A549 (cell line): ENCODE data around the gene TBC1D16. TPM values are rescaled to one million over a fixed set of nuclear protein-coding genes. Genes with fewer than 3 reads are reported as not detected.

Experiments
- ATAC-seq, 2 experiments: fragments of 200-7000 bp in 1 of 2; fragments of >200 bp in 1 of 2; cut with Nextera tagmentation in 1 of 2; cut with Tn5 transposase in 1 of 2; 3 replicates each; pipeline versions ENCODE4 v1.8.0 to v1.9.1; 2018 to 2020; ENCODE audit warnings: mild to moderate bottlenecking in 1 of 2, moderate library complexity in 1 of 2
- CTCF ChIA-PET: fragments of 300-600 bp; sonication (Branson Sonifier 250); formaldehyde crosslinking; extraction: SDS; loops from one replicate; lab custom pipeline; 2021; ENCODE audit warnings: antibody characterized with exemption, inconsistent platforms; lab: Yijun Ruan, JAX
- POLR2A ChIA-PET: fragments of 350-600 bp; formaldehyde crosslinking; extraction: SDS; loops from one replicate; lab custom pipeline; 2021; ENCODE audit warnings: antibody characterized with exemption, inconsistent platforms; lab: Yijun Ruan, JAX
- DNase-seq, 2 experiments: peaks; one replicate each; pipeline versions ENCODE4 v3.0.0 to v3.0.0-alpha.2; 2011 to 2016; ENCODE audit warnings: low read depth in 1 of 2, low spot score in 1 of 2
- FAIRE-seq: peaks from 2 replicates; lab custom pipeline; 2011; peaks lifted over from hg19 to GRCh38; lab: Jason Lieb, UNC
- H3K27ac ChIP-seq, 2 experiments: fragments of >200 bp; sonication (Bioruptor Twin); formaldehyde crosslinking; 3 replicates each; pipeline ENCODE4 v1.5.1; 2016 to 2017
- H3K4me1 ChIP-seq: fragments of >200 bp; sonication (Bioruptor Twin); formaldehyde crosslinking; 3 replicates; pipeline ENCODE4 v1.6.1; 2016
- H3K4me2 ChIP-seq: fragments of >200 bp; sonication (Bioruptor Twin); formaldehyde crosslinking; 3 replicates; pipeline ENCODE4 v1.6.1; 2016
- H3K4me3 ChIP-seq: fragments of >200 bp; sonication (Bioruptor Twin); formaldehyde crosslinking; 3 replicates; pipeline ENCODE4 v1.5.1; 2016
- H3K9me3 ChIP-seq: fragments of >200 bp; sonication (Bioruptor Twin); formaldehyde crosslinking; 3 replicates; pipeline ENCODE4 v1.6.1; 2016
- CEBPB ChIP-seq, 2 experiments: fragments of >200 bp in 1 of 2; sonication (Bioruptor Twin) in 1 of 2; formaldehyde crosslinking in 1 of 2; IDR thresholded peaks; 2 replicates each; pipeline ENCODE4 v1.6.1; 2012 to 2016
- CHD4 ChIP-seq: fragments of 200-600 bp; sonication (generic); IDR thresholded peaks from 2 replicates; pipeline ENCODE4 v1.6.1; 2016; ENCODE audit warnings: antibody characterized with exemption, mild to moderate bottlenecking, borderline replicate concordance
- EHF ChIP-seq: fragments of 250-450 bp; sonication (Bioruptor Pico); IDR thresholded peaks from 2 replicates; pipeline ENCODE4 v1.5.0; 2020; ENCODE audit warnings: mild to moderate bottlenecking
- EHMT2 ChIP-seq: fragments of 200-600 bp; sonication (generic); IDR thresholded peaks from 2 replicates; pipeline ENCODE4 v1.6.1; 2016; ENCODE audit warnings: antibody characterized with exemption, low read depth, mild to moderate bottlenecking, moderate library complexity
- FOSB ChIP-seq: fragments of 250-450 bp; sonication (Bioruptor Pico); IDR thresholded peaks from 2 replicates; pipeline ENCODE4 v1.5.0; 2020; ENCODE audit warnings: mild to moderate bottlenecking, moderate library complexity
- FOXS1 ChIP-seq: fragments of 250-450 bp; sonication (Bioruptor Pico); IDR thresholded peaks from 2 replicates; pipeline ENCODE4 v1.5.0; 2020; ENCODE audit warnings: mild to moderate bottlenecking, moderate library complexity
- GATA3 ChIP-seq: IDR thresholded peaks from 2 replicates; pipeline ENCODE4 v1.6.1; 2012; ENCODE audit warnings: borderline replicate concordance
- HEYL ChIP-seq: fragments of 250-450 bp; sonication (Bioruptor Pico); IDR thresholded peaks from 2 replicates; pipeline ENCODE4 v1.8.0; 2021; ENCODE audit warnings: mild to moderate bottlenecking, moderate library complexity
- JUN ChIP-seq, 2 experiments: fragments of >200 bp; sonication (Bioruptor Twin); formaldehyde crosslinking; IDR thresholded peaks; 2 replicates in 1 of 2; 3 replicates in 1 of 2; pipeline ENCODE4 v1.6.1; 2016 to 2017
- KDM1A ChIP-seq: fragments of 200-600 bp; sonication (generic); IDR thresholded peaks from 2 replicates; pipeline ENCODE4 v1.6.1; 2016; ENCODE audit warnings: low read depth, mild to moderate bottlenecking
- MAZ ChIP-seq: fragments of 150-350 bp; IDR thresholded peaks from 2 replicates; pipeline ENCODE4 v1.6.1; 2014; ENCODE audit warnings: antibody characterized with exemption, low read depth, low read length, borderline replicate concordance
- NPAS2 ChIP-seq: fragments of 250-450 bp; sonication (Bioruptor Pico); IDR thresholded peaks from 2 replicates; pipeline ENCODE4 v1.8.0; 2022; ENCODE audit warnings: mild to moderate bottlenecking, moderate library complexity, borderline replicate concordance
- NR3C1 ChIP-seq: fragments of >200 bp; sonication (Bioruptor Twin); formaldehyde crosslinking; IDR thresholded peaks from 3 replicates; pipeline ENCODE4 v1.6.1; 2017
- POLR2AphosphoS2 ChIP-seq: conservative IDR thresholded peaks from 2 replicates; pipeline ENCODE4 v1.6.1; 2012; ENCODE audit warnings: low read length, improper control_type of control experiment, inconsistent platforms
- RARB ChIP-seq: fragments of 250-450 bp; sonication (Bioruptor Pico); IDR thresholded peaks from 2 replicates; pipeline ENCODE4 v1.8.0; 2021; ENCODE audit warnings: mild to moderate bottlenecking, moderate library complexity
- RNF2 ChIP-seq: fragments of 200-600 bp; sonication (generic); IDR thresholded peaks from 2 replicates; pipeline ENCODE4 v1.6.1; 2016; ENCODE audit warnings: low read depth, mild to moderate bottlenecking, antibody characterized with exemption, moderate library complexity, borderline replicate concordance
- SMC3 ChIP-seq: fragments of >200 bp; sonication (Bioruptor Twin); formaldehyde crosslinking; IDR thresholded peaks from 3 replicates; pipeline ENCODE4 v1.6.1; 2018; ENCODE audit warnings: inconsistent platforms
- TP53 ChIP-seq: fragments of 250-450 bp; sonication (Bioruptor Pico); IDR thresholded peaks from 2 replicates; pipeline ENCODE4 v1.5.0; 2021; ENCODE audit warnings: mild to moderate bottlenecking, moderate library complexity
- ZC3H11A ChIP-seq: fragments of 450-650 bp; IDR thresholded peaks from 2 replicates; pipeline ENCODE4 v1.6.1; 2014; ENCODE audit warnings: antibody characterized with exemption, mild to moderate bottlenecking
- ZNF302 ChIP-seq: fragments of 250-450 bp; sonication (Bioruptor Pico); IDR thresholded peaks from 2 replicates; pipeline ENCODE4 v1.9.0; 2021; ENCODE audit warnings: inconsistent platforms, mild to moderate bottlenecking, moderate library complexity
- ZSCAN20 ChIP-seq: fragments of 250-450 bp; sonication (Bioruptor Pico); IDR thresholded peaks from 2 replicates; pipeline ENCODE4 v1.8.0; 2022; ENCODE audit warnings: mild to moderate bottlenecking, moderate library complexity
- WGBS: methylation state at CpG from one replicate; pipeline ENCODE4 v1.1.6; 2017; ENCODE audit errors: missing lambda C conversion rate; 5-methylcytosine and 5-hydroxymethylcytosine counted together
- polyA plus RNA-seq, 4 experiments: library from polyadenylated mRNA; depleted of rRNA in 3 of 4; stranded (reverse); fragments of >200 nt; fragmentation: RNase III in 1 of 4; extraction: RNeasy Plus Mini Kit Qiagen cat#74134 plus additional on column Dnase treatment in 1 of 4; gene quantifications; 2 replicates in 3 of 4; 3 replicates in 1 of 4; pipeline ENCODE4 v1.2.3, GENCODE V29; 2011 to 2017
- TF ChIP-seq, protein P1 (sequence below): fragments of 250-450 bp; sonication (Bioruptor Pico); IDR thresholded peaks from 2 replicates; pipeline ENCODE4 v1.5.0; 2021; ENCODE audit warnings: mild to moderate bottlenecking, moderate library complexity, borderline replicate concordance
- TF ChIP-seq, protein P2 (sequence below): IDR thresholded peaks from 2 replicates; pipeline ENCODE4 v1.6.1; 2012

TBC1D16 gene
- polyA plus RNA-seq, 2 of the 4 experiments (the other 2 are of a cell fraction), result 8.9 to 12.5 TPM

DNA sequence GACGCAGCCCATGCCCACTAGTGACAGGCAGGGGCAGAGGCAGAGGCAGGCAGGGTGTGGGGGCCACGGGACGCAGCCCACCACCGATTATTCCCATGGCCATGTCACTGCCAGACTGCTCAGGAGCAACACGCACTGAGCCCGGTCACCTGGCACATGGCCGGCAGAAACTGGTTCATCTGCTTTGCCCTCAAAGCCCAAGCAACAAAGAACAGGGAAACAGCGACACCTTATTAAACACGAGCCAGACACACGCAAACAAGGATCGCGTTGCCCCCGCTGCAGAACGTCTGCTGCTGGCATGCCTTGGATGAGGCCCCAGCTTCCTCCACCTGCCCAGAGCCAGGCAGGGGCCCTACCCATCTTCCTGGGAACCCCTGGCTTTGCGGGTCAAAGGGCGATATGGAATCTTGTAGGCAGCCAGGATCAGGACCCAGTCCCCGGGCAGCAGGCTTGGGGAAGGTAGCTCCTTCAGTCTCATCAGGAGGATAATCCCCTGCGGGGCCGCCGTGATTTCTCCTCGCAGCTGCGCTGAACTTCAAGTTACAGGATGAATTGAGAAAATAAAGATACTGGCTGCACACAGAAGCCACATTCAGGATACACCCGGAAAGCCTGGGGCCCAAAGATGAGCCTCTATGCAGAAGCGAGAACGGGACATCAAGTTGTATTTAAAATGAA lies 4.8 kb downstream of the TBC1D16 start:
- POLR2A ChIA-PET, result no interaction called here
- TF ChIP-seq EHMT2 (no peak), SMC3 (no peak), TP53 (CRISPR knock-in tag) (no peak), RNF2 (no peak), JUN (IDR thresholded peaks at IDR 0.05) (no peak), FOSB (CRISPR knock-in tag) (no peak), NR3C1 (no peak), MAZ (no peak)
- TF ChIP-seq, protein P1, sequence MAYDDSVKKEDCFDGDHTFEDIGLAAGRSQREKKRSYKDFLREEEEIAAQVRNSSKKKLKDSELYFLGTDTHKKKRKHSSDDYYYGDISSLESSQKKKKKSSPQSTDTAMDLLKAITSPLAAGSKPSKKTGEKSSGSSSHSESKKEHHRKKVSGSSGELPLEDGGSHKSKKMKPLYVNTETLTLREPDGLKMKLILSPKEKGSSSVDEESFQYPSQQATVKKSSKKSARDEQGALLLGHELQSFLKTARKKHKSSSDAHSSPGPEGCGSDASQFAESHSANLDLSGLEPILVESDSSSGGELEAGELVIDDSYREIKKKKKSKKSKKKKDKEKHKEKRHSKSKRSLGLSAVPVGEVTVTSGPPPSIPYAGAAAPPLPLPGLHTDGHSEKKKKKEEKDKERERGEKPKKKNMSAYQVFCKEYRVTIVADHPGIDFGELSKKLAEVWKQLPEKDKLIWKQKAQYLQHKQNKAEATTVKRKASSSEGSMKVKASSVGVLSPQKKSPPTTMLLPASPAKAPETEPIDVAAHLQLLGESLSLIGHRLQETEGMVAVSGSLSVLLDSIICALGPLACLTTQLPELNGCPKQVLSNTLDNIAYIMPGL, result no peak
- H3K9me3 ChIP-seq, result no peaks in the 10 kb centered on the region
- H3K27ac ChIP-seq, result no peak overlapping the region
- ATAC-seq (no peak), DNase-seq (no peak), FAIRE-seq (no peak)
- H3K4me2 ChIP-seq, result no peak overlapping the region
- H3K4me1 ChIP-seq, result peaks cover 22% of the 10 kb centered on the region
- 93% methylated on average over 20 of the region's 25 CpGs for WGBS
- CTCF ChIA-PET, result interaction anchor here (2.1 to 11.5 kb wide), 3 partner anchors 24 to 71 kb away, joined by 7 to 138 read pairs (median 12); partner anchors contain the start of gene GAA
- no peak overlapping the region for H3K4me3 ChIP-seq

DNA sequence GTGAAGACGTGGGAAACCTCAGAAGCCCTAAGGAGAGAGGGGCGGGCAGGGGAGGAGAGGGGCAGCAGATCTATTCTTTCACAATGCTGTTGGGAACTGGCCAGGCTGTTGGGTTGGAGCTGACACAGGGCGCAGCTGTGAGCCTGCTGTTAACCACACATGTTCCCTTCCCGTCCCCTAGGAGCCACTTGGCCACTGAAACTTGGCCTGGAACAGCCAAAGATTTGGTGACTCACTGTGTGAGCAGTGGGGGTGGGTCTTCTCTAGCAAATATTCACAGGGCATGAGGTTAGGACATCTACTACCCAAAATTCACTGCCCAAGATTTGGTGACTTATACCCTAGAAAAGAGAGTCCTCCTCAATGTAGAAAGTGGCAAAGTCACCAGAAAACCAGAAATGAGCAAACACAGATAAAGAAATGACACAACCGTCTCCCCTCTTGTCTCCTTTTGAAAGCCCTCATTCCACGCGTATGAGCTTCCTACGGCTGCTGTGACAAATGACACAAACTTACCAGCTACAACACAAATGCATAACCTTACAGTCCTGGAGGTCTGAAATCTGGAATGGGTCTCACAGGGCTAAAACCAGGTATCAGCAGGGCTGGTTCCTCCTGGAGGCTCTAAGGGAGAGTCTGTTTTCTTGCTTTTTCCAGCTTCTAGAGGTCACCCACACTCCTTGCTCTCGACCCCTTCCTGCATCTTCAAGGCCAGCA lies 6.3 kb downstream of the TBC1D16 start:
- no peak for DNase-seq
- peak overlapping the region in 1 of 2 experiments; percentile 20; a peak in 1 of 6 replicates for H3K27ac ChIP-seq
- CTCF ChIA-PET, result interaction anchor here (2.1 to 11.5 kb wide), 3 partner anchors 23 to 72 kb away, joined by 7 to 138 read pairs (median 12); partner anchors contain the start of gene GAA

DNA sequence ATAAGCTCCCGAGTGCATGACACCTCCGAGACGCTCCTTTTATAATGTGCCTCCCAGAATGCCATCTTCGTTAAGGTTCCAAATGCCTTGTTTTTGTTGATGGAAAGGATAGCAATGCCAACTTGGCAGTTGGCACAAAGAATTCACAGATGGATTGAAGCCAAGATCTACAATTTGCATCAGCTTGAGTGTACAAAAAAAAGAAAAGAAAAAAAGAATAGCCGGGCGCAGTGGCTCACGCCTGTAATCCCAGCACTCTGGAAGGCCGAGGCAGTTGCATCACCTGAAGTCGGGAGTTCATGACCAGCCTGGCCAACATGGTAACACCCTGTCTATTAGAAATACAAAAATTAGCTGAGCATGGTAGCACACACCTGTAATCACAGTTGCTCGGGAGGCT lies 7.6 kb downstream of the TBC1D16 start:
- ChIA-PET CTCF (interaction anchor here (0.7 to 11.5 kb wide), 7 partner anchors 17 to 238 kb away, joined by 3 to 138 read pairs (median 6); partner anchors contain the start of gene GAA), POLR2A (interaction anchor here (0.7 kb wide), 1 partner anchor 132 kb away, joined by 4 read pairs; no protein-coding TSS in a partner anchor)
- DNase-seq, result no peak
- Histone ChIP-seq H3K4me3 (no peak overlapping the region), H3K4me2 (no peak overlapping the region), H3K9me3 (no peaks in the 10 kb centered on the region), H3K4me1 (peaks cover 14% of the 10 kb centered on the region), H3K27ac (no peak overlapping the region)
- FAIRE-seq, result no peak
- 94% methylated on average over 10 of the region's 10 CpGs for WGBS
- ATAC-seq, result no peak
- TF ChIP-seq EHF (no peak), NPAS2 (CRISPR knock-in tag) (no peak), FOXS1 (CRISPR knock-in tag) (no peak), HEYL (CRISPR knock-in tag) (no peak), RNF2 (no peak), CEBPB (IDR thresholded peaks at IDR 0.05) (no peak), ZNF302 (CRISPR knock-in tag) (no peak), KDM1A (no peak), ZC3H11A (no peak), GATA3 (no peak), ZSCAN20 (CRISPR knock-in tag) (no peak), RARB (CRISPR knock-in tag) (no peak)

More for the DNA sequence above, 6.3 kb downstream of the TBC1D16 start:
- no peak for FAIRE-seq
- ATAC-seq, result peak in 1 of 2 experiments; percentile 34; a peak in 2 of 6 replicates
- H3K4me3 ChIP-seq, result no peak overlapping the region
- TF ChIP-seq, protein P2, sequence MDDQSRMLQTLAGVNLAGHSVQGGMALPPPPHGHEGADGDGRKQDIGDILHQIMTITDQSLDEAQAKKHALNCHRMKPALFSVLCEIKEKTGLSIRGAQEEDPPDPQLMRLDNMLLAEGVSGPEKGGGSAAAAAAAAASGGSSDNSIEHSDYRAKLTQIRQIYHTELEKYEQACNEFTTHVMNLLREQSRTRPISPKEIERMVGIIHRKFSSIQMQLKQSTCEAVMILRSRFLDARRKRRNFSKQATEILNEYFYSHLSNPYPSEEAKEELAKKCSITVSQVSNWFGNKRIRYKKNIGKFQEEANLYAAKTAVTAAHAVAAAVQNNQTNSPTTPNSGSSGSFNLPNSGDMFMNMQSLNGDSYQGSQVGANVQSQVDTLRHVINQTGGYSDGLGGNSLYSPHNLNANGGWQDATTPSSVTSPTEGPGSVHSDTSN, result no peak
- TF ChIP-seq CEBPB (IDR thresholded peaks at IDR 0.05) (no peak), CHD4 (no peak), POLR2AphosphoS2 (no peak), FOXS1 (CRISPR knock-in tag) (no peak), RNF2 (no peak), ZC3H11A (no peak)
- TF ChIP-seq, all 56 proteins: peak for 0
- Histone ChIP-seq H3K4me1 (peaks cover 17% of the 10 kb centered on the region), H3K4me2 (peak overlapping the region; percentile 20), H3K9me3 (no peaks in the 10 kb centered on the region)
- POLR2A ChIA-PET, result interaction anchor here (0.6 kb wide), 1 partner anchor 185 kb away, joined by 3 read pairs; no protein-coding TSS in a partner anchor
- WGBS, result 80% methylated on average over 9 of the region's 9 CpGs
